Measurements from ENCODE around the gene SIX6. TPM values are rescaled to one million over a fixed set of nuclear protein-coding genes. Genes with fewer than 3 reads are reported as not detected.

SIX6 gene
- total and polyA plus RNA-seq, 10 of the 15 experiments (the other 5 are each of a cell fraction or from before 2014, with no cell fraction given), result not detected

- no peaks in the 10 kb centered on the region for H3K4me1 ChIP-seq (ENCODE audit: control insufficient read depth, insufficient read depth, low read length)
- no peaks in the 10 kb centered on the region for H3K79me2 ChIP-seq (ENCODE audit: control insufficient read depth, insufficient read depth, low read length)
- H3K9me3 ChIP-seq (replicated peaks; ENCODE audit: control insufficient read depth, insufficient read depth, low read length), result no peaks in the 10 kb centered on the region; the same call in 2 of the 3 replicates
- H4K20me1 ChIP-seq (ENCODE audit: control insufficient read depth, insufficient read depth), result no peaks in the 10 kb centered on the region
- 4% methylated on average over 5 of the region's 5 CpGs for WGBS (ENCODE audit: insufficient coverage, insufficient replicate concordance, low lambda C conversion rate, missing lambda C conversion rate)
- H3K27ac ChIP-seq (ENCODE audit: control insufficient read depth, insufficient read depth), result no peak overlapping the region
- CTCF ChIA-PET, result interaction anchor here (1.6 kb wide), 1 partner anchor 12 kb away, joined by 3 read pairs; no protein-coding TSS in a partner anchor
- H2AFZ ChIP-seq (ENCODE audit: control insufficient read depth, low read depth, low read length), result no peak overlapping the region
- ATAC-seq (no peak), DNase-seq (ENCODE audit: low read depth, low spot score) (no peak), FAIRE-seq (no peak)
- H3K4me2 ChIP-seq (ENCODE audit: control insufficient read depth, insufficient read depth), result no peak overlapping the region
- intact Hi-C loops (cut with micrococcal nuclease; ENCODE audit: unreplicated experiment), result no loop called here
- in situ Hi-C loops (cut with MboI), result no loop called here
- H3K27me3 ChIP-seq (replicated peaks in 1 of 2; ENCODE audit: control insufficient read depth in 2 of 2, insufficient read depth in 2 of 2, low read length in 1 of 2), result peaks cover 18 to 43% of the 10 kb centered on the region in 2 experiments
- BruUV-seq (replicated peaks), result no TSS peak
- RAD21 ChIA-PET (ENCODE audit: unreplicated experiment), result no interaction called here
- H3K36me3 ChIP-seq (ENCODE audit: control insufficient read depth in 2 of 2, insufficient read depth in 2 of 2, low read length in 1 of 2), result no peaks in the 10 kb centered on the region
- POLR2A ChIA-PET, result no interaction called here
- SMC1A ChIA-PET (ENCODE audit: uncharacterized antibody, unreplicated experiment), result no interaction called here
- H3K9ac ChIP-seq (ENCODE audit: control insufficient read depth, insufficient read depth, low read length), result no peak overlapping the region
- TF ChIP-seq POLR2AphosphoS5 (IDR thresholded peaks at IDR 0.05; ENCODE audit: low read length), result no peak
- no peak overlapping the region for H3K4me3 ChIP-seq
Measured at GRCh38 chr14:60508363-60508706, 611 bp upstream of the SIX6 start.

DNA sequence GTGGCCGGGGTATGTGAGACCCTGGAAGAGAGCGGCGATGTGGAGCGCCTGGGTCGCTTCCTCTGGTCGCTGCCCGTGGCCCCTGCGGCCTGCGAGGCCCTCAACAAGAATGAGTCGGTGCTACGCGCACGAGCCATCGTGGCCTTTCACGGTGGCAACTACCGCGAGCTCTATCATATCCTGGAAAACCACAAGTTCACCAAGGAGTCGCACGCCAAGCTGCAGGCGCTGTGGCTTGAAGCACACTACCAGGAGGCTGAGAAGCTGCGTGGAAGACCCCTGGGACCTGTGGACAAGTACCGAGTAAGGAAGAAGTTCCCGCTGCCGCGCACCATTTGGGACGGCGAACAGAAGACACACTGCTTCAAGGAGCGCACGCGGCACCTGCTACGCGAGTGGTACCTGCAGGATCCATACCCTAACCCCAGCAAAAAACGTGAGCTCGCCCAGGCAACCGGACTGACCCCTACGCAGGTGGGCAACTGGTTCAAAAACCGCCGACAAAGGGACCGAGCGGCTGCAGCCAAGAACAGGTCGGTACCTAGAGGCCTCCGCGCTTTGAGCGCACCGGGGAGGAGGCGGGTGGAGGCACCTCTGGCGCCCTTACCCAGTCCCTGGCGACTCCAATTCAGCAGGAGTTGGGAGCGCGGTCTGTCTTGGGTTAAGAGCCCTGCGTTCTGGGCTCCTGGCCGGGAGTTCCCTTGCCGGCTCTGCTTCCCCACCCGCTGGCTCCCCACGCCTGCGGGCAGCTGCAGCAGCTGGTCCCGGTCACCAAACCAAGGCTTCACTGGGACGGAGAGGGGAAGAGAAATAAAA is 700 bp downstream of the SIX6 start:
- DNase-seq (ENCODE audit: low read depth, low spot score), result no peak
- Histone ChIP-seq H3K27ac (ENCODE audit: control insufficient read depth, insufficient read depth) (no peak overlapping the region), H3K4me1 (ENCODE audit: control insufficient read depth, insufficient read depth, low read length) (no peaks in the 10 kb centered on the region), H2AFZ (ENCODE audit: control insufficient read depth, low read depth, low read length) (no peak overlapping the region), H4K20me1 (ENCODE audit: control insufficient read depth, insufficient read depth) (no peaks in the 10 kb centered on the region), H3K9me3 (replicated peaks; ENCODE audit: control insufficient read depth, insufficient read depth, low read length) (no peaks in the 10 kb centered on the region; the same call in 2 of the 3 replicates), H3K36me3 (ENCODE audit: control insufficient read depth in 2 of 2, insufficient read depth in 2 of 2, low read length in 1 of 2) (no peaks in the 10 kb centered on the region), H3K27me3 (replicated peaks in 1 of 2; ENCODE audit: control insufficient read depth in 2 of 2, insufficient read depth in 2 of 2, low read length in 1 of 2) (peaks cover 19 to 48% of the 10 kb centered on the region in 2 experiments), H3K4me3 (no peak overlapping the region), H3K9ac (ENCODE audit: control insufficient read depth, insufficient read depth, low read length) (no peak overlapping the region), H3K79me2 (ENCODE audit: control insufficient read depth, insufficient read depth, low read length) (no peaks in the 10 kb centered on the region), H3K4me2 (ENCODE audit: control insufficient read depth, insufficient read depth) (no peak overlapping the region)
- ChIA-PET RAD21 (ENCODE audit: unreplicated experiment) (no interaction called here), POLR2A (no interaction called here), SMC1A (ENCODE audit: uncharacterized antibody, unreplicated experiment) (no interaction called here), CTCF (interaction anchor here (1.6 kb wide), 1 partner anchor 14 kb away, joined by 3 read pairs; no protein-coding TSS in a partner anchor)
- TF ChIP-seq TCF7 (IDR thresholded peaks at IDR 0.05; ENCODE audit: borderline replicate concordance) (no peak), SMC3 (IDR thresholded peaks at IDR 0.05; ENCODE audit: borderline replicate concordance, low read length) (no peak), NRF1 (conservative IDR thresholded peaks at IDR 0.05; ENCODE audit: low read depth, low read length) (no peak), ASH2L (IDR thresholded peaks at IDR 0.05; ENCODE audit: borderline replicate concordance, low read depth) (no peak), RFX5 (IDR thresholded peaks at IDR 0.05; ENCODE audit: low read depth, low read length) (no peak)
- TF ChIP-seq, protein P1, sequence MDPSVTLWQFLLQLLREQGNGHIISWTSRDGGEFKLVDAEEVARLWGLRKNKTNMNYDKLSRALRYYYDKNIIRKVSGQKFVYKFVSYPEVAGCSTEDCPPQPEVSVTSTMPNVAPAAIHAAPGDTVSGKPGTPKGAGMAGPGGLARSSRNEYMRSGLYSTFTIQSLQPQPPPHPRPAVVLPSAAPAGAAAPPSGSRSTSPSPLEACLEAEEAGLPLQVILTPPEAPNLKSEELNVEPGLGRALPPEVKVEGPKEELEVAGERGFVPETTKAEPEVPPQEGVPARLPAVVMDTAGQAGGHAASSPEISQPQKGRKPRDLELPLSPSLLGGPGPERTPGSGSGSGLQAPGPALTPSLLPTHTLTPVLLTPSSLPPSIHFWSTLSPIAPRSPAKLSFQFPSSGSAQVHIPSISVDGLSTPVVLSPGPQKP (IDR thresholded peaks at IDR 0.05; ENCODE audit: low read depth, low read length), result no peak
- TF ChIP-seq, protein P2, sequence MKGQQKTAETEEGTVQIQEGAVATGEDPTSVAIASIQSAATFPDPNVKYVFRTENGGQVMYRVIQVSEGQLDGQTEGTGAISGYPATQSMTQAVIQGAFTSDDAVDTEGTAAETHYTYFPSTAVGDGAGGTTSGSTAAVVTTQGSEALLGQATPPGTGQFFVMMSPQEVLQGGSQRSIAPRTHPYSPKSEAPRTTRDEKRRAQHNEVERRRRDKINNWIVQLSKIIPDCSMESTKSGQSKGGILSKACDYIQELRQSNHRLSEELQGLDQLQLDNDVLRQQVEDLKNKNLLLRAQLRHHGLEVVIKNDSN (IDR thresholded peaks at IDR 0.05; ENCODE audit: borderline replicate concordance, extremely low read length, insufficient read depth, low read depth, low read length), result no peak
- in situ Hi-C loops (cut with MboI) (no loop called here), intact Hi-C loops (cut with micrococcal nuclease; ENCODE audit: unreplicated experiment) (no loop called here)
- WGBS (ENCODE audit: insufficient coverage, insufficient replicate concordance, low lambda C conversion rate, missing lambda C conversion rate), result 40% methylated on average over 58 of the region's 58 CpGs
- no peak for FAIRE-seq
- no peak for ATAC-seq
- BruUV-seq (replicated peaks), result no TSS peak
